GM21360 (cell line): ENCODE results near the gene RNF39.

ENCODE experiments used
- ATAC-seq: cut with Tn5 transposase; IDR thresholded peaks from one replicate; pipeline ENCODE4 v1.9.1; 2021; ENCODE audit warnings: mild to moderate bottlenecking, moderate library complexity; ENCODE audit not compliant: unreplicated experiment

Gene RNF39

DNA sequence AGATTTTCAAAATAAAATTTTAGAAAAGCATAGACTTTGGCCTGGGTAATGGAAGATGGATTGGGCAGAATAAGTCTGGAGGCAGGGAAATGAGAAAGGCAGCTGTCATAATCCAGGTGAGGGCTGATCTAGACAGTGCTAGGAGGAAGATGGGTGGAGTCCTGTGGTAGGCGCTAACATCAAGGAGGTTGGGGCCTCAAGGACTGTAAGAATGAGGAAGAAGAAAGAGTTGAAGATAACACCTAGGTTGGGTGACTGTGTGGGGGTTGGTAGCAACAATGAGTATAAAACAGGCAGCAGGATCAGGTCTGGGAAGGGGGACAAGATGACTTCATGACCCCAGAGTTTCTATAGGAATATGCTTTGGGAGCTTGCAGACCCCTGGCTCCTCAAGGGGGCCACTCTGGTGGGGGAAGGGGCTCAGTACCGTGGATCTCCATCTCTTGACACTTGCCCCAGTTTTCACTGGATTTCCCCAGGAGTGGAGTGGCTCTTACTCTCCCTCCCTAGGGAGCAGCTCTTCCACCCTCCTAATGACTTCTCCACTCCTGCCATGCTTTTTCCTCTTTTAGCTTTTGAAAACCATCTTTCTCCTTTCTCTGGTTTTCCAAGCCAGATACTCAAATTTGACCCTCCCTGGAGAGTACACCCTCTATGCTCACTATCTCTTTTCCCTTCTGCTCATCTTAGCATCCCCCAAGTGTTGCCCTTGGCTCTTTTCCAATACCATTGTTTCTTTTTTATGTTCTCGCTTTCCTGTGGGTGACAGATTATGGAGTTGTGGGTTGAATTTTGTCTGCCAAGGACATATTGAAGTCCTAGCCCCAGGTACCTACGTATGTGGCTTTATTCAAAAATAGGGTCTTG is 22.6 kb upstream of the RNF39 start:
- ATAC-seq, result no peak

DNA sequence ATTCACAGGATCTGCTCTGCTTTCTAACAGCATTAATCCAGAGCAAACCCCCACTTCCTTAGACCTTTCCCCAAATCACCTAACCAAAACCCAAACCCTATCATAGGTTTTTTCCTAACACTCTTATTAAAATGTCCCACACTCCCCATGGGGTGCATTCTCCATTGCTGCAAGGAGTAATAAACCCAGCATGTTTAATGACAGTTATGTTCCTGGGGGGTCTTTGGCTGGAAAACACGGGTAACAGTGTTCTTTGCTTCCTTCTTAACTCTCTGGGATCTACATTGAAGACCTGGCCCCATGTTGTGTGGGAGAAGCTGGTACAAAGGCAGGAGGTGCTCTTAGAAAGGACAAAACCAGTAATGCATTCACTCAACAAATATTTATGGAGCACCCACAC is 21.3 kb upstream of the RNF39 start:
- ATAC-seq, result no peak

- ATAC-seq, result no peak
Measured at GRCh38 chr6:30093951-30094661, 18.5 kb upstream of the RNF39 start.

DNA sequence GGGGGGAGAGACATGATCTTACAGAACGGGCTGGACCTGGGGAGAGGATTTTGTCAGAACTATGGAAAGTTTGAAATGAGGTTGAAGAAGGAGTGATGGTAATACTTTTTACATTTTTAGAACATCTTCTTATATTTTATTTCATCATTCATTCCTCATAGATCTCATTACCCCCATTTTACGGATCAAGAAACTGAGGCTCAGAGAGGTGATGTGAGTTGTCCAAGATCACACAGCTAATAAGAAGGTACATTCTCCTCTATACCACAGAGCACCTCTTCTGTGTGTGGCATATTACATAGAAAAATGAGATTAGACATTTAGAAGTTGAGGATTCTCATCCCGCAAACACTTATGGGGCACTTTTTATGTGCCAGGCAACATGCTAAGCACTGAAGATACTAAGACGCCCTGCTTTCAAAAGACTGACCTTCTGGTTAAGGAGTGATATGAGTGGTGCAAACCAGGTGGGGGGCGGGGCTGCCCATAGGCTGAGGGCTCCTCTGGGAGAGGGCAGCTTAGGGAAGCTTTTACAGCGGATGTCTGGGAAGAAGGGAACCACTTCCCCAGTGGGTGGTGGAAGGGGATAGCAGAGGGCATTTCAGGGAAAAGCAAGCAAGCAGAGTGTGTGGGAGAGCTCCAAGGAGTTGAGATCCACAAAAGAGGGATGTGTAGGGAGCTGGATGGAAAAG is 17.4 kb upstream of the RNF39 start:
- ATAC-seq, result no peak

GRCh38 chr6:30091577-30092381 is 16.2 kb upstream of the RNF39 start:
- no peak for ATAC-seq

DNA sequence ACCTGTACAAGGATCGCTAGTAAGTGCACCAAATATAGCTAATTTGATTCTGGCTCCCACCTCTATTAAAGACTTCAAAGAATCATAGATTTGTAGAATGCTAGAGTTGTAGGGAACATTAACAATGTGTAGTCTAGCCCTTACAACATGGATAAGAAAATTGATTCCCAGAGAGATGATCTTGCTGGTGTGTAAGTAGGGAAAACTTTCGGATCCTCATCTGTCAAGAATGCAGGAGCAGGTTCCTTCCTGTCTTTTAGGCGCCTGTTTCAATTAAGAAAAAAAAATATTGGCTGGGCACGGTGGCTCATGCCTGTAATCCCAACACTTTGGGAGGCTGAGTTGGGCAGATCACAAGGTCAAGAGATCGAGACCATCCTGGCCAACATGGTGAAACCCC is 12.3 kb upstream of the RNF39 start:
- ATAC-seq, result no peak

- no peak for ATAC-seq
Measured at GRCh38 chr6:30077218-30077617, 1.6 kb upstream of the RNF39 start.

- ATAC-seq, result no peak
Measured at GRCh38 chr6:30075790-30076732, 492 bp upstream of the RNF39 start.

- ATAC-seq, result no peak
Measured at GRCh38 chr6:30074331-30075093, 1.1 kb downstream of the RNF39 start.

- no peak for ATAC-seq
Measured at GRCh38 chr6:30073489-30074235, 1.9 kb downstream of the RNF39 start.

DNA sequence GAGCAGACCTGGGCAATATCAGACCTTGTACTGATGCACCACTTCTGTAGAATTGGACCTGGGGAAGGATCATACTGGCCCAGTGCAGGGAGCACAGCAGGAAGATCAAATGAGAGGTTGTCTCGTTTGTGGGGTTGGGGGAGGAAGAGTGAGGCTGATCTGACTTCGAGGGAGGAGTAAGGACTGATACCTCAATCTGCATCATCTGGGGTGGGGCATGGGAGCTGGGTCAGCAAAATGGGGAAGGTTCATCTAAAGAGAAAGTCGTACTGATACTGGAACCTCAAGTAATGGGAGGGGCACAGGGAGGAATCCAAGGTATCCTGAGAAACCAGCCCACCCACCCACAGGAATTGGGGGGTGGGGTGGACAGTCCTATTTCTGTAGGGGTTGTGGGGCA is 3.7 kb downstream of the RNF39 start:
- ATAC-seq, result no peak

GRCh38 chr6:30071081-30071818 is 4.3 kb downstream of the RNF39 start:
- no peak for ATAC-seq

GRCh38 chr6:30067460-30068139 is 8.0 kb downstream of the RNF39 start:
- ATAC-seq, result no peak

DNA sequence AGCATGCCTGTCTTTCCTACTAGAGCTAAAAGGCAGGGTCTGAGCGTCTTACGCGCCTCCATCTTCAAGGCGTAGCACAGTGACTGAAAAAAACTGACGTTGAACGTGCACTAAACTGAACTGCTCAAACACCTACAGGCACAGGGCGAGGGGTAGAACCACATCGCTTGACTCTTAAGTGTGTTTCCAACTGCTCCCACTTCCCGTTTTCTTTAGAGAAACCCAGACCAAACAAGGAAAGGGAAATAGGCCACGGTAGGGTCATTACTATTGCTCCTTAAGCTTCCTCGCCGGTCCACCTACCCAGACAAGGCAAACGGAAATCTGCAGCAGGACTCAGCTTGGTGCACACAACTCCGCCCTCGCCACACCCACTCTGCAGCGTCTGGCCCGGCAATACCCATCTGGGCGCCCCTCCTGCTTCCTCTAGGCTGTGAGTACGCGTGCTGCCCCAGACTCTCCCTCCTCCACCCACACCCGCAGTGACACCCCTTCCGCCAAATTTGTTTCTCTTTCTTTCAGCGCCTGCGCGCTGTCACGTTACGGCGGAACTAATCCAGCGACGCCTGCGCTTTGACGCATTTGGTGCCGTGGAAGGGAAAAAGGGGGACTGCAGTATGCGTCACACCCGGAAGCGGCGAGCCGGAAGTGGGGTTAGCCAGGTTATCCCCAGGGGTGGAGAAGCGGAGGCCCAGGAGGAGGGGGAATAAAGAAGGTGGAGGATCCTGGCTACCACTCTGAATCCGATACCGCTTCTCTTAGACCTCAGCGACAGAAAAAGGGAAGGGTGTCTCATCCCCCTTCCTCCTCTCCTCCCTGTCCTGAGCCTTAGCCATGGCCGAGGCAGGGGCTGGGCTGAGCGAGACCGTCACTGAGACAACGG is 8.8 kb downstream of the RNF39 start, which contains the start of gene PPP1R11:
PPP1R11 (plus strand) TSS at position 622 of the 883 bp plus-strand sequence; CDS start at position 835, 213 bp downstream.
- ATAC-seq, result peak; percentile 93

GRCh38 chr6:30066082-30066481 is 9.5 kb downstream of the RNF39 start:
- no peak for ATAC-seq

DNA sequence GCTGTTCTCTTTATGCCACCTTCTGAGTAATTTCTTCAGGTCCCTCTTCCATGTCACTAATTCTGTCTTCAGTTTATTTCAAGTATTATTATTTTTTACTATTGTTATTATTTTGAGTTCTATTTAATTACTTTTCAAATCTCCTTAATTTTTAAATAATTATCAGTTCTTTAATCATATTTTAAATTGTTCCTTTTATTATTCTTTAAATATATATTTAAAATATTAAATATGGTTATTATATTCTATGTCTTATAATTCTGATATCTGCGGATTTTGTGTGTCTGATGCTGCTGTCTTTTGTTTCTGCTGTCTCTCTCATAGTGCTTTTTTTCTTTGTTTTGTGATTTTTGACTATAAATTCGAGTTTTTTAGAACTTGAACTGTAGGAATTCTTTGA is 12.3 kb downstream of the RNF39 start:
- ATAC-seq, result no peak
